GM12865 (cell line): Measurements from ENCODE around the gene PCNX2.

ENCODE experiments used
- DNase-seq: peaks from one replicate; pipeline ENCODE4 v3.0.0; 2010; ENCODE audit warnings: low read depth
- H3K4me3 ChIP-seq: 2 replicates; pipeline ENCODE4 v1.5.1; 2011; ENCODE audit warnings: mild to moderate bottlenecking, low read depth, low read length, control low read depth
- TF ChIP-seq, protein P1 (sequence below): IDR thresholded peaks from 2 replicates; pipeline ENCODE4 v1.5.1; 2011; ENCODE audit warnings: low read length, control low read depth, low read depth, inconsistent platforms; ENCODE audit not compliant: insufficient read depth; ENCODE audit errors: missing control alignments

Gene PCNX2

DNA sequence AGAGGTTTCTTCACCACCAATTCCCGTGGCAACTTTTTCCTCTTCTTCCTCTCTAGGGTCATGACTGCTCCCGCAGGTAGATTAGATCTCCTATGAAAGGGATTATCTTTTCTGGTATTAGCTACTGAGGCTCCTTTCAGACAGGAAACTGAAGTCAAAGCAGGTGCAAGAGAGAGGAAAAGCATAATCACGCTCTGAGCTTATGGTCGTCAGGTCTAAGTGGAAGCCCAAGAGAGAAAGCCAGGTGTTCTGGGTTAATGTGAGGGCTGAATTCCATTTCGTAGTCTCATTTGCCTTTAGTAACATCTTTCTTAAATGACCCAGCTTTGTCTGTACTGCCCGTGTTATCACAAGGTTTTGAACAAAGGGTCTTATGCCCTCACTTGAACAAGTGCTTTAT, 23.7 kb upstream of the PCNX2 start:
- DNase-seq: no peak
- TF ChIP-seq, protein P1, sequence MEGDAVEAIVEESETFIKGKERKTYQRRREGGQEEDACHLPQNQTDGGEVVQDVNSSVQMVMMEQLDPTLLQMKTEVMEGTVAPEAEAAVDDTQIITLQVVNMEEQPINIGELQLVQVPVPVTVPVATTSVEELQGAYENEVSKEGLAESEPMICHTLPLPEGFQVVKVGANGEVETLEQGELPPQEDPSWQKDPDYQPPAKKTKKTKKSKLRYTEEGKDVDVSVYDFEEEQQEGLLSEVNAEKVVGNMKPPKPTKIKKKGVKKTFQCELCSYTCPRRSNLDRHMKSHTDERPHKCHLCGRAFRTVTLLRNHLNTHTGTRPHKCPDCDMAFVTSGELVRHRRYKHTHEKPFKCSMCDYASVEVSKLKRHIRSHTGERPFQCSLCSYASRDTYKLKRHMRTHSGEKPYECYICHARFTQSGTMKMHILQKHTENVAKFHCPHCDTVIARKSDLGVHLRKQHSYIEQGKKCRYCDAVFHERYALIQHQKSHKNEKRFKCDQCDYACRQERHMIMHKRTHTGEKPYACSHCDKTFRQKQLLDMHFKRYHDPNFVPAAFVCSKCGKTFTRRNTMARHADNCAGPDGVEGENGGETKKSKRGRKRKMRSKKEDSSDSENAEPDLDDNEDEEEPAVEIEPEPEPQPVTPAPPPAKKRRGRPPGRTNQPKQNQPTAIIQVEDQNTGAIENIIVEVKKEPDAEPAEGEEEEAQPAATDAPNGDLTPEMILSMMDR: no peak

DNA sequence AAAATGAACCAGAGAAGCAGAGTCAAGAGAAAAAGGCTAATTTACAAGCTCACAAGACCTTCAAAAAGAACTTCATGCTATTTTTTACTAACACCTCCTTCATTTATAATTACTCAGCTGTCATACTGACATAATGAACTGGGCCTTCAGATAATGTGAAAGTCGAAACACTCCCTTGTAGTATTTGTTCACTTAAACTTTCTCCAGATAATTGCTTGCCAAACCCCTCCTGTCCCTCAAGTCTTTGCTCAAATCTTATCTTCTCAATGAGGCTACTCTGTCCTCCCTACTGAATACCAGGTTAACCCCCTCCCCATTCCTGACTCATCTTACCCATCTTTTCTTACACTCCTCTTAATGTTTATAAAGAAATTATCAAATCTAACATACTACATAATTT, 20.9 kb upstream of the PCNX2 start:
- DNase-seq: no peak
- TF ChIP-seq, protein P1: no peak
- no peak overlapping the region for H3K4me3 ChIP-seq

More for the DNA sequence above, 23.7 kb upstream of the PCNX2 start:
- no peak overlapping the region for H3K4me3 ChIP-seq

DNA sequence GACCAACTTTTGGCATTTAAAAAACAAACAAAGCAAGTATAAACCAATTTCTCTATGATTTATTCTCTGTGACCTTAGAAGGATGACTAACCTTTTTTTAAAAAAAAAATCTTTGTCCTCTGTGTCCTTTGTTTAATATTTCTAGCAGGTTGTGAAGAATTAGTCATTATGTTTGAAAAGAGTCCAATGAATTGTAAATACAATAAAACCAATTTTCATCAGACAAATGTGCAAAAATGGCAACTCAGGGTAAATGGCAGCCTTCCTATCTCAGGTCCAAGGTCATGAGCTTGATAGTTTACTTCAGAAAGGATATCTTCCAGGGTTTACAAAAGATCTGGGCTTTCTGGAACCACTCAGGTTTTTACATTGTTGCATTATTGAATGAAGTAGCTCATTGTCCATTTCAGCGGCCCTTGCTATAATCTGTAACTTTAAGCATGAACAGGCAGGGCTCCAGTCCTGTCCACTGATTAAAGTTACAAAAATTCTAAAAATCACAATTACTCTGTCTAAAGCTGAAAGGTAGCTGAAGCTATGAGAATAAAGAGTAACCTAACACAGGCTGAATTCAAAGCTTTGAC, 20.3 kb upstream of the PCNX2 start:
- no peak overlapping the region for H3K4me3 ChIP-seq
- DNase-seq: no peak
- TF ChIP-seq, protein P1: no peak

DNA sequence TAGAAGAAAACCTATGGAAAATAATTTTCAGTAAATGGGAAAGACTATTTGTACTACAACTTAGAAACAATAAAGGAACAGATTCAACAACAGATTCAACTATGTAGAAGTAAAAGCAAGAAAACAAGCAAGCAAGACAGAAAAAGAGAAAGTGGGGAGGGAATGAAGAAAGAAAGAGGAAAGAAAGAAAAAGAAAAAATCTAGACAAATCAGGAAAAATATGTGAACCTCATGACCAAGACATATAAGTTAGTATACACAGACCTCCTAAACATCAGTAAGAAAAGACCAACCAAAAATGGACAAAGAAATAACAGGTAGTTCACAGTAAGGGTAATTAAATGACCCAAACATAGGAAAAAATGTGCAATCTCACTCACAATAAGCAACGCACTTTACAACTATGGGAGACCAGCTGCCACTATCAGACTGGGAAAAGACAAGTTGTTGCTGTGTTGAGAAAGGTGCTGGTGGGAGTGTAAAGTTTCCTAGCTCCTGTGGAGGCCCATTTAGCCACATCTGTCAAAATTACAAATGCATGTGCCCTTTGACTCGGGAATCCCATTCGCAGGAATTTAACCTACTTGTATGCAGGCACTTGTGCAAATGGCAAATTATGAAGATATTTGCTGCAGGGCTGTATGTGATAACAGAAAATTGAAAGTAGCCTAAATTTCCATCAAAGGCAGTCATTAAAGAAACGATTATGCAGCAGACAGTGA, 18.1 kb upstream of the PCNX2 start:
- no peak overlapping the region for H3K4me3 ChIP-seq
- TF ChIP-seq, protein P1: no peak
- DNase-seq: no peak

DNA sequence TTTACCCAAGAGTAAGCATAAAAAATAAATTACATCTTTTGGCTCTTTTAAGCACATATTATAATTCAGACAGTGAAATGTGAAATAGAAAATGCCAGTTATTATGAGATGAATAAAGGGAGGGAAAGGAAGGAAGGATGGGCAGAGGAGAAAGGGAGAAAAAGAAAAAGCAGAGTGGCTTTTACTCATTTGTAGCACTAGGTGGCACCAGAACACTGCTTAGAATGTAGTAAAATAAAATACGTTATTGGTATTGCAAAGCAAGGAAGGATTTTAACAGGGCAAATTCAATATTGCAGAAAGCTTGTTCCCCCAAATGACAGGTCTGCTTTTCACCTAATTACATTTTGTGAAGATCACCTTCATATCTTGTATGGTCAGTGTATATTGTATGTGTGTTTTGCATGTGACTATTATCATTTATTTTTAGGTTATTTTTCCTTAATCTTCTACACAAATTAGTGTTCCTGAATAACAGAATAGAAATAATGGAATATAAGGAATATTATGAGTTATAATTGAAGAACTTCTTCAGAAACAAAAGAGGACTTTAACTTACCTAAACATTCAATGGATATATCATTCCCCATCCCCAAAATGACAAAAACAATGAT, 9.1 kb upstream of the PCNX2 start:
- no peak overlapping the region for H3K4me3 ChIP-seq
- peak; percentile 22 for DNase-seq
- TF ChIP-seq, protein P1: peak; percentile 66

DNA sequence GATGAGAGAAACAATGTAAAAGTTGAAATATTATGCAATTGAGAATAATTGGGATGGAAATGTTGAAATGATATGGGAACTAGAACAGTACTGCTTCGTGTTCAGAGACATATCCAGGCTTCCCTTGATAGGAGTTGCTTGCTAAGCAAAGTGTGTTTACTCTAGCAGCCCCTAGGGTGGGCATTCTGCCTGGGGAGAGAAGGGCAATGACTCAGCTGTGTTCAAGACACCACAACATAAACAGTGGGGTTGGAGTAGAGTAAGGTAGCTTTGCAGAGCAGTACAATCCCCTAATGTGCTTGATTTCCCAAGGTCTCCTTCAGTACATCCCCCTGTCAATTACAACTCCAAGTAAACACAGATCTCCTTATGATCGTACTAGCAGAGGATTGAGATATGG, 4.8 kb upstream of the PCNX2 start:
- DNase-seq: no peak
- TF ChIP-seq, protein P1: no peak
- no peak overlapping the region for H3K4me3 ChIP-seq
